Right cardiac atrium (tissue), 5 donors: ENCODE data around the gene CKM. TPM values are rescaled to one million over a fixed set of nuclear protein-coding genes. Genes with fewer than 3 reads are reported as not detected.
A peak's percentile ranks its signal among the peaks of the same experiment; 100 is the strongest.
"Not testable (repeated sequence)": the region's sequence is repeated elsewhere in the genome, so short reads cannot be mapped to it uniquely, and the experiment has no call there.

Experiments used
- ATAC-seq, 2 donors: fragments of 200-7000 bp; cut with Tn5 transposase; one replicate each; pipeline versions ENCODE4 v1.8.0 to v1.9.1; 2020; ENCODE audit warnings: moderate library complexity in 2 of 2, mild to moderate bottlenecking in 1 of 2
- DNase-seq, 3 donors: peaks; one replicate each; pipeline ENCODE4 v3.0.0-alpha.2; 2020
- H3K27ac ChIP-seq: one replicate; pipeline ENCODE4 v1.5.1; 2013; ENCODE audit warnings: mild to moderate bottlenecking, low read length, control low read depth, moderate library complexity
- H3K27me3 ChIP-seq: one replicate; pipeline ENCODE4 v1.6.1; 2013; ENCODE audit not compliant: control insufficient read depth, insufficient read depth
- H3K4me1 ChIP-seq: one replicate; pipeline ENCODE4 v1.6.1; 2013; ENCODE audit warnings: low read length; ENCODE audit not compliant: control insufficient read depth, insufficient read depth
- H3K4me3 ChIP-seq: one replicate; pipeline ENCODE4 v1.5.1; 2013; ENCODE audit warnings: low read length, control low read depth
- H3K9me3 ChIP-seq: one replicate; pipeline ENCODE4 v1.6.1; 2013; ENCODE audit warnings: low read length; ENCODE audit not compliant: control insufficient read depth
- WGBS: extraction: QIAGEN DNeasy Blood & Tissue Kit; methylation state at CpG from one replicate; pipeline ENCODE4 v1.1.7; 2013; 5-methylcytosine and 5-hydroxymethylcytosine counted together
- intact Hi-C, 4 donors: fragments of 100-400 bp; cut with DNase I; formaldehyde crosslinking; loops; one replicate each; pipeline versions ENCODE4 v1.11.0 to v1.14.0; 2022 to 2023
- polyA plus RNA-seq: library from polyadenylated mRNA; stranded (reverse); fragments of 200-250 nt; gene quantifications from one replicate; pipeline ENCODE4 v1.2.3, GENCODE V29; 2013
- total RNA-seq, 4 donors: library from RNA; stranded (reverse); fragmentation: NEBNext Ultra II Directional; extraction: Animal tissue kit (Norgen Biotek cat#: 25700); gene quantifications; one replicate each; pipeline ENCODE4 v1.2.1, GENCODE V29; 2021
- donor health status: healthy with polysubstance abuse.
- donor health status: DM: no; HTN: yes; CAD: no.
- donor health status: DM: no; HTN: no; CAD: no.
- donor health status: DM: no; HTN: yes; CAD: no; lungs with severe emphysema.
- donor health status: DM: yes; HTN: yes; CAD: no.

CKM gene
- total and polyA plus RNA-seq, 5 donors, result 2,910 to 5,160 (median 3,614) TPM

DNA sequence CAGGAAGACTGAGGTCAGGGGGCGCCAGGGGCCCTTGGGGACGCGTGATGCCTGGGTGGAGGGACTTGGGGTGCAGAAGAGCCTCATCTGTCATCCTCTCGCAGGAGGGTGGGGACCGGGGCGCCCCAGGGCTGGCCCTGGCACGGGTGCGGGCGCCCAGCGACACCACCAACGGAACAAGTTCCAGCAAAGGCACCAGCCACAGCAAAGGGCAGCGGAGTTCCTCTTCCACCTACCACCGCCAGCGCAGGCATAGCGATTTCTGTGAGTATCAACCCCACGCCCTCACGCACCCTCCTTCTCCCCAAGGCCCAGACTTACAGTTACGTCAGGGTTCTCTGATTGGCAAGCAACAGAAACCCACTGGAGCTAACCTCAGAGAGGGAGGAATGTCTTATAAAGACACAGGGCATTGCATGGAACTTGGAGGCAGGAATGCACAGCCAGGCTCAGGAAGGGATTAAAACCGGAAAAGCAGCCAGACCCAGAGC, 42.2 kb downstream of the CKM start:
- Histone ChIP-seq H3K4me3 (no peak overlapping the region), H3K9me3 (no peaks in the 10 kb centered on the region), H3K27me3 (no peaks in the 10 kb centered on the region), H3K27ac (no peak overlapping the region), H3K4me1 (no peaks in the 10 kb centered on the region)
- 80% methylated on average over 19 of the region's 19 CpGs for WGBS
- intact Hi-C loops, result no loop called here
- ATAC-seq (peak in 1 of 2 donors; percentile 26), DNase-seq (no peak)

DNA sequence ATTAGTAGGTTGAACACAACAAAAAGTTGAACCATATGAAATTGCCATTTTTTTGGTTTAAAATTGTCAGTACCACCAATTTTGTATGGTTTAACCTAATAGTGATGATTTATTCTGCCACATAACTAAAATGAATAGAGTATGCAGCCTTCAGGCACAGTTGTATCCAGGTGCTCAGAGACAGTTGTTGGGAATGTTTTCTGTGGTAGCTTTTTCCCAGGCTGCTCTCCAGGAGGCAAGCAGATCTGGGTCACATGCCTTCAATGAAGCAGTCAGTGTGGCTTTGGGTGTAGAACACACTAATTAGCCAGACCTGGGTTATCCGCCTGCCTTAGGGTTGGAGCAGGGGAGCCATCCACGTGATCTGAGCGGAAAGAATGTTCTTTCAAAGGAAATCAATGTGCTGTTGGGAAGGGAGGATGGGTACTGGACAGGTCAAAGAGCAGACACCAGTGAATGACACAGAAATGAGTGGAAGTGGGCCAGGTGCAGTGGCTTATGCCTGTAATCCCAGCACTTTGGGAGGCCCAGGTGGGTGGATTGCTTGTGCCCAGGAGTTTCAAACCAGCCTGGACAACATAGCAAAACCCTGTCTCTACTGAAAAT, 43.0 kb downstream of the CKM start:
- Histone ChIP-seq H3K27ac (no peak overlapping the region), H3K9me3 (no peaks in the 10 kb centered on the region), H3K4me3 (no peak overlapping the region), H3K27me3 (no peaks in the 10 kb centered on the region), H3K4me1 (no peaks in the 10 kb centered on the region)
- intact Hi-C loops, result no loop called here
- WGBS, result 85% methylated on average over 3 of the region's 3 CpGs
- DNase-seq (no peak), ATAC-seq (no peak)

DNA sequence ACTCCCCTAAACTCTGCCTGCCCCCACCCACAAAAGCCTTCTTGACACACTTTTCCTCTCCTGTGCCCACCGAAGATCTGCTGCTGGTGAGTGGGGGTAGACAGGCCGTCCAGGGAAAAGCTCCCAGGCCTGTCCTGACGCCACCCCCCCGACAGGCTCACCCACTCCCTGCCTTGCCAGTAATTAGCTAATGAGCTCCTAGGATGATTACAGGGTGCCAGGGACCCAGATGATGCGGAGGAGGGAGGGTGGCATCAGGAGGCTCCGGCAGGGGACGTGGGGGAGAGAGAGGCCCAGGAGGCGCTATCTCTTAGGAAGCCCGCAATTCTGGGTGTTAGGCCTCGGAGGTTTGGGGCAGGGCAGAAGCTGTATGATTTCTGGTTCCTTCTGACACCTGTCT, 44.6 kb downstream of the CKM start:
- Histone ChIP-seq H3K27me3 (no peaks in the 10 kb centered on the region), H3K4me3 (no peak overlapping the region), H3K4me1 (no peaks in the 10 kb centered on the region), H3K27ac (no peak overlapping the region), H3K9me3 (no peaks in the 10 kb centered on the region)
- intact Hi-C loops, result no loop called here
- ATAC-seq, result no peak
- DNase-seq, result peak in 1 of 3 donors; percentile 12
- WGBS, result 92% methylated on average over 10 of the region's 10 CpGs

DNA sequence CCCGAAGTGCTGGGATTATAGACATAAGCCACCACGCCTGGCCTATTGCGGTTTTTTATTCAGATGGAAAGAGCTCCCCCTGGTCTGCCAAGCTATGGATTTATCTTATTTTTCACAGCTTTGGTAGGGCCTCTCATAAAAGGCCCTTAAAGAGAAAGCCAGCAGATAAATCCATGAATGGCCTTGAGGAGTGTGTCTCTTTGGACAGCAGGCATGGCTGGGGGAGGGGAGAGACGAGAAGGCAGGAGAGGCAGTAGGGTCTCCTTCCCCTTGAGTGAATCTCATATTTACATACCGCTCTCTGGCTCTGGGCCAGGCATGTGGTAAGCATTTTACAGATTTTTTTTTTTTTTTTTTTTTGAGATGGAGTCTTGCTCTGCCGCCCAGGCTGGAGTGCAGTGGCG, 46.4 kb downstream of the CKM start:
- no peak for DNase-seq
- no peak for ATAC-seq
- Histone ChIP-seq H3K4me1 (no peaks in the 10 kb centered on the region), H3K9me3 (no peaks in the 10 kb centered on the region), H3K4me3 (no peak overlapping the region), H3K27ac (no peak overlapping the region), H3K27me3 (no peaks in the 10 kb centered on the region)
- WGBS, result 61% methylated on average over 7 of the region's 7 CpGs
- intact Hi-C loops, result no loop called here

DNA sequence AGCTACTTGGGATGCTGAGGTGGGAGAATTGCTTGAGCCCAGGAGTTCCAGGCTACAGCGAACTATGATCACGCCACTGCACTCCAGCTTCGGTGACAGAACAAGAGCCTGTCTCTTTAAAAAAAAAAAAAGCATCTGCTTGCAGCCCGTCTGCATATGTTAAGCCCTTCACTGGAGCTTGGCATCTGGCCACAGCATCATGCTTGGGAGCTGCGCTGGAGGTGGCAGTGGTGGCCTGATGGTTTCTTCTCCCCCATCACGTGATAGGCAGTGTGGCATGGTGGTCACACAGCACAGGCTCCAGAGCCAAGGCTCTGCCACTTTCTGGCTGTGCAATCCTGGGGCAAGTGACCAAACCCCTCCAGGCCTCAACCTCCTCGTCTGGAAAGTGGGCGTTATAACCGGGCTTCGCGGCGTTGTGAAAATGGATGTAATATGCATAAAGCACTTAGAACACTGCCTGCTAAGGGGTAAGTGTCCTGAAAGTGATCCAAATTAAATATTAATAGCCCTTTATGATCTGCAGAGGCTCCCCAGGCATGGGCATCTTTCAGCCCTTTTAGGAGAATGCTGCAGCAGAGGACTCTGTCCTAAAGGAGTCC, 47.2 kb downstream of the CKM start:
- intact Hi-C loops, result no loop called here
- 73% methylated on average over 12 of the region's 12 CpGs for WGBS
- no peaks in the 10 kb centered on the region for H3K4me1 ChIP-seq
- no peaks in the 10 kb centered on the region for H3K9me3 ChIP-seq
- H3K27ac ChIP-seq, result no peak overlapping the region
- no peaks in the 10 kb centered on the region for H3K27me3 ChIP-seq
- no peak overlapping the region for H3K4me3 ChIP-seq
- DNase-seq (no peak), ATAC-seq (no peak)

DNA sequence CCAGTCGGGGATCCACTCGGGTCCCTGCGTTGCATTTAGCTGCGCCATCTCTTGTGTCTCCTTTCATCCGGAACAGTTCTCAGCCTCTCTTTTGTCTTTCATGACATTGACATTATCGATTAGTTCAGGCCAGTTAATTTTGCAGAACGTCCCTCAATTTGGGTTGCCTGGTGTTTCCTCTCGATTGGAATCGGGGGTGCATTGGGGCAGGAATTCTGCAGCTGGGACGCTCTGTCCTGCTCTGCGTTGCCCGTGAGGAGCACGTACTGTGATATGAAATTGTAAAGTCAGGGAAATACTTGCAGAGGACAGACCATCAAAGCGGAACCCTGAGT, 49.2 kb downstream of the CKM start:
- no peak for DNase-seq
- Histone ChIP-seq H3K4me1 (no peaks in the 10 kb centered on the region), H3K27ac (no peak overlapping the region), H3K27me3 (no peaks in the 10 kb centered on the region), H3K4me3 (no peak overlapping the region), H3K9me3 (no peaks in the 10 kb centered on the region)
- WGBS, result 77% methylated on average over 14 of the region's 14 CpGs
- no peak for ATAC-seq
- intact Hi-C loops, result no loop called here

DNA sequence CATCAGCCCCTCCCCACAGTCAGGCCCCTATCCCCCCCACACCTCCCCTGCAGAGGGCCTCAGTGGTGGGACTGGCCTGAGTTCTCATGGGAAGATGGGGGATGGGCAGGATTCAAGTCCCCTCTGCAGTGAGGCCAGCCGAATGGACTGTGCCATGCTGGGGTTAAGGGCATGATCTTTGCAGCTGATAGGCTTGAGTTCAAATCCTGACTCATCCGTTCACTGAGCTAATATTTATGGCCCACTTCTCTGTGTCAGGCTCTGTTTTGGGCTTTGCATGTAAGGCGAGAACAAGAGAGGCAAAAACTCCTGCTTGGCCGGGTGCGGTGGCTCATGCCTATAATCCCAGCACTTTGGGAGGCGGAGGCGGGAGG, 51.0 kb downstream of the CKM start:
- Histone ChIP-seq H3K27ac (no peak overlapping the region), H3K9me3 (no peaks in the 10 kb centered on the region), H3K4me3 (no peak overlapping the region), H3K27me3 (no peaks in the 10 kb centered on the region), H3K4me1 (no peaks in the 10 kb centered on the region)
- ATAC-seq, result no peak
- intact Hi-C loops, result no loop called here
- no peak for DNase-seq
- WGBS, result 78% methylated on average over 7 of the region's 7 CpGs

DNA sequence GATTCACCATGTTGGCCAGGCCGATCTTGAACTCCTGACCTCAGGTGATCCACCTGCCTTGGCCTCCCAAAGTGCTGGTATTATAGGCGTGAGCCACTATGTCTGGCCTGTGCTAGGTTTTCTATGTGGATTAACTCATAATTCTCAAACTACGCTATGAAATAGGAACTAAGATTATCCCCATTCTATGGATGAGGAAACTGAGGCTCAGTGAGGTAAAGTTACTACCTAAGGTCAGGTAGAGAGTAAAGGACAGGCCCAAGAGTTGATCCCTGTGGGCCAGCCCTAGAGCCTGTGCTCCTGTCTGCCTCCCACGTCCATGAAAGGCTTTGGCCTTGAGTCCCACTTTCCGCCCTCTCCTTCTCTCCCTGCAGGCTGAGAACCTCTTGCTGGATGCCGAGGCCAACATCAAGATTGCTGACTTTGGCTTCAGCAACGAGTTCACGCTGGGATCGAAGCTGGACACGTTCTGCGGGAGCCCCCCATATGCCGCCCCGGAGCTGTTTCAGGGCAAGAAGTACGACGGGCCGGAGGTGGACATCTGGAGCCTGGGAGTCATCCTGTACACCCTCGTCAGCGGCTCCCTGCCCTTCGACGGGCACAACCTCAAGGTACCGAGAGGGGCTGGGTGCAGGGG, 51.5 kb downstream of the CKM start:
- H3K4me1 ChIP-seq, result no peaks in the 10 kb centered on the region
- no peaks in the 10 kb centered on the region for H3K9me3 ChIP-seq
- H3K4me3 ChIP-seq, result no peak overlapping the region
- no peak overlapping the region for H3K27ac ChIP-seq
- WGBS, result 79% methylated on average over 21 of the region's 21 CpGs
- intact Hi-C loops, result no loop called here
- DNase-seq (no peak), ATAC-seq (no peak)
- no peaks in the 10 kb centered on the region for H3K27me3 ChIP-seq

DNA sequence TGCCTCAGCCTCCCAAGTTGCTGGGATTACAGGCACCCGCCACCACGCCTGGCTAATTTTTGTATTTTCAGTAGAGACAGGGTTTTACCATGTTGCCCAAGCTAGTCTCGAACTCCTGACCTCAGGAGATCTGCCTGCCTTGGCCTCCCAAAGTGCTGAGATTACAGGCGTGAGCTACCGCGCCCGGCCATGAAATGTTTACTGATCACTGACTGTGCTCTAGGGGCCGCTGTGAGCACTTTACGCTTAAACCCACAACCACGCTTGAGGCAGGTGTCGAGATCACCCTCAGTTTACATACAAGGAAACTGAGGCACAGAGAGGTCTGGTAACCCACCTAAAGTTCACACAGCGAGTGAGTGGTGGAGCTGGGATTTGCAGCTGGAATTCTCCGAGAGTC, 52.7 kb downstream of the CKM start:
- H3K4me1 ChIP-seq, H3K27me3 ChIP-seq, ATAC-seq, H3K27ac ChIP-seq, H3K4me3 ChIP-seq, DNase-seq, intact Hi-C loops, H3K9me3 ChIP-seq: not testable (repeated sequence)
- WGBS, result 96% methylated on average over 13 of the region's 13 CpGs

DNA sequence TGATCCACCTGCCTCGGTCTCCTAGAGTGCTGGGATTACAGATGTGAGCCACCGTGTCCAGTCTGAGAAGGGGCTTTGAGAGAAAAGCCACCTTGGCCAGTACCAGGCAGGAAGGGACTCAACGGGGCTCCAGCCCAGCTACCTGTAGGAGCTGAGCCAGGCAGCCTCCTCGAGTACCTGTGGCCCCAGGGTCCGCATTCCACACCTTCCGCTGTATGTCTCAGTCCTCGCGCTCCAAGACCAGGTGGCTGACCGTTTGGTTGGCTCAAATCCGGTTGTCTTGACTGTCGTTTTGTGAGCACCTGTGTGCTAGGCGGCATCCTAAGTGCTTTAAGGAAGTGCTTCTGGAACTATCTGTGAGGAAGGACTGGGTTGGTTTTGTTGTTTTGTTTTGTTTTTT, 55.4 kb downstream of the CKM start:
- 93% methylated on average over 12 of the region's 12 CpGs for WGBS
- DNase-seq, result no peak

DNA sequence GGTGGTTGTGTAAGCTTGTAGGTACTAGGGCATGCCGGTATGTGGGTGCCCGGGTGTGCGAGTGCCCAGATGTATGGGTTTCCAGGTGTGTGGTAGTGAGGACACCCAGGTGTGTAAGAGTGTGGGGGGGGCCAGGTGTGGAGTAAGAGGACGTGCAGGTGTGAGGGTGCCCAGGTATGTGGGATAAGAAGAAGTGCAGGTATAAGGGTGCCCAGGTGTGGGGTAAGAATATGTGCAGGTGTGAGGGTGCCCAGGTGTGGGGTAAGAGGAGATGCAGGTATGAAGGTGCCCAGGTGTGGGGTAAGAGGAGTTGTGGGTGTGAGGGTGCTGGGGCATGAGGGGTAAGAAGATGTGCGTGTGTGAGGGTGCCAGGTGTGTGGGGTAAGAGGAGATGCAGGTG, 57.3 kb downstream of the CKM start:
- H3K9me3 ChIP-seq, result no peaks in the 10 kb centered on the region
- no peak overlapping the region for H3K4me3 ChIP-seq
- WGBS, result 94% methylated on average over 5 of the region's 5 CpGs
- H3K27ac ChIP-seq, result no peak overlapping the region
- intact Hi-C loops, result no loop called here
- DNase-seq (no peak), ATAC-seq (no peak)
- H3K4me1 ChIP-seq, result no peaks in the 10 kb centered on the region
- no peaks in the 10 kb centered on the region for H3K27me3 ChIP-seq

More for the DNA sequence above, 55.4 kb downstream of the CKM start:
- Histone ChIP-seq H3K4me3 (no peak overlapping the region), H3K9me3 (no peaks in the 10 kb centered on the region), H3K27ac (no peak overlapping the region), H3K27me3 (no peaks in the 10 kb centered on the region), H3K4me1 (no peaks in the 10 kb centered on the region)
- intact Hi-C loops, result no loop called here
- no peak for ATAC-seq
